ENCODE data around the gene ALPG.

The ALPG gene

GRCh38 chr2:232460171-232460570 is 53.5 kb downstream of the ALPG start:
- no peak for DNase-seq

Data from fibroblast of skin of scalp (primary cell).